OCI-LY7 (cell line): ENCODE results near the gene RFX3. TPM values are rescaled to one million over a fixed set of nuclear protein-coding genes. Genes with fewer than 3 reads are reported as not detected.

Experiments
- BruUV-seq: library from RNA; stranded (reverse); fragments of 400-500 nt; replicated peaks from 2 replicates; lab custom pipeline; 2021; lab: Mats Ljungman, UMichigan
- CTCF ChIA-PET: fragments of 300-600 bp; sonication (Branson Sonifier 250); formaldehyde crosslinking; loops from one replicate; lab custom pipeline; 2022; ENCODE audit warnings: antibody characterized with exemption; ENCODE audit not compliant: unreplicated experiment; lab: Charles Lee
- POLR2A ChIA-PET: fragments of 300-600 bp; sonication (Branson Sonifier 250); formaldehyde crosslinking; loops from one replicate; lab custom pipeline; 2022; ENCODE audit warnings: antibody characterized with exemption; lab: Charles Lee
- DNase-seq: peaks from one replicate; pipeline ENCODE4 v3.0.0-alpha.2; 2015; ENCODE audit warnings: low spot score
- H2AFZ ChIP-seq: fragments of 200-600 bp; sonication (generic), shearing (Covaris generic); 2 replicates; pipeline ENCODE4 v1.6.1; 2014; ENCODE audit warnings: mild to moderate bottlenecking, antibody characterized with exemption, low read length, moderate library complexity
- H3K27ac ChIP-seq: fragments of 200-600 bp; sonication (generic); 2 replicates; pipeline ENCODE4 v1.5.1; 2014; ENCODE audit warnings: mixed run types, low read depth, mild to moderate bottlenecking, moderate library complexity, low read length, inconsistent platforms; ENCODE audit not compliant: poor library complexity, severe bottlenecking
- H3K36me3 ChIP-seq: fragments of 200-600 bp; sonication (generic); 2 replicates; pipeline ENCODE4 v1.6.1; 2014; ENCODE audit warnings: mild to moderate bottlenecking, antibody characterized with exemption, low read length, moderate library complexity, mixed read lengths; ENCODE audit not compliant: insufficient read depth
- H3K4me1 ChIP-seq: fragments of 200-600 bp; sonication (generic); 2 replicates; pipeline ENCODE4 v1.5.1; 2014; ENCODE audit warnings: mild to moderate bottlenecking, low read length; ENCODE audit not compliant: insufficient read depth, poor library complexity, severe bottlenecking
- H3K4me2 ChIP-seq: fragments of 200-600 bp; sonication (generic); 2 replicates; pipeline ENCODE4 v1.6.1; 2014; ENCODE audit warnings: mild to moderate bottlenecking, low read length
- H3K4me3 ChIP-seq: fragments of 200-600 bp; sonication (generic); 2 replicates; pipeline ENCODE4 v1.5.1; 2014; ENCODE audit warnings: mild to moderate bottlenecking, low read depth, low read length; ENCODE audit not compliant: poor library complexity, severe bottlenecking
- H3K79me2 ChIP-seq: fragments of 200-600 bp; sonication (generic); 2 replicates; pipeline ENCODE4 v1.6.1; 2016; ENCODE audit warnings: low read depth, mild to moderate bottlenecking, low read length, moderate library complexity, mixed read lengths; ENCODE audit not compliant: insufficient read depth
- H3K9me2 ChIP-seq: fragments of 200-600 bp; sonication (generic); 2 replicates; pipeline ENCODE4 v1.6.1; 2016; ENCODE audit warnings: mild to moderate bottlenecking, low read length, mixed read lengths; ENCODE audit not compliant: insufficient read depth
- H3K9me3 ChIP-seq: fragments of 200-600 bp; sonication (generic); 2 replicates; pipeline ENCODE4 v1.6.1; 2014; ENCODE audit warnings: mild to moderate bottlenecking, mixed run types, low read length, mixed read lengths
- H4K20me1 ChIP-seq: fragments of 200-600 bp; sonication (generic); 2 replicates; pipeline ENCODE4 v1.6.1; 2014; ENCODE audit warnings: mild to moderate bottlenecking, antibody characterized with exemption, low read length, moderate library complexity, mixed read lengths; ENCODE audit not compliant: insufficient read depth
- EZH2phosphoT487 ChIP-seq: fragments of 200-600 bp; sonication (generic); IDR thresholded peaks from 2 replicates; pipeline ENCODE4 v1.6.1; 2018; ENCODE audit warnings: low read depth, borderline replicate concordance, mild to moderate bottlenecking, mixed run types, antibody characterized with exemption, low read length, moderate library complexity, mixed read lengths
- intact Hi-C: fragments of 100-400 bp; cut with micrococcal nuclease; formaldehyde crosslinking; loops from one replicate; pipeline ENCODE4 v1.10.0; 2022; ENCODE audit not compliant: unreplicated experiment
- total RNA-seq, 2 experiments: library from RNA; depleted of rRNA in 1 of 2; stranded (reverse); fragments of >200 nt in 1 of 2; shearing (Covaris generic) in 1 of 2; gene quantifications; 2 replicates each; pipeline ENCODE4 v1.2.3, GENCODE V29; 2014 to 2022
- TF ChIP-seq, protein P1 (sequence below): fragments of 200-600 bp; sonication (generic); conservative IDR thresholded peaks from 2 replicates; pipeline ENCODE4 v1.5.1; 2014; ENCODE audit warnings: mild to moderate bottlenecking, antibody characterized with exemption, low read length, moderate library complexity, mixed read lengths

Gene RFX3
- total RNA-seq, 2 experiments from 2014 or later = 6.9 to 18.1 TPM

DNA sequence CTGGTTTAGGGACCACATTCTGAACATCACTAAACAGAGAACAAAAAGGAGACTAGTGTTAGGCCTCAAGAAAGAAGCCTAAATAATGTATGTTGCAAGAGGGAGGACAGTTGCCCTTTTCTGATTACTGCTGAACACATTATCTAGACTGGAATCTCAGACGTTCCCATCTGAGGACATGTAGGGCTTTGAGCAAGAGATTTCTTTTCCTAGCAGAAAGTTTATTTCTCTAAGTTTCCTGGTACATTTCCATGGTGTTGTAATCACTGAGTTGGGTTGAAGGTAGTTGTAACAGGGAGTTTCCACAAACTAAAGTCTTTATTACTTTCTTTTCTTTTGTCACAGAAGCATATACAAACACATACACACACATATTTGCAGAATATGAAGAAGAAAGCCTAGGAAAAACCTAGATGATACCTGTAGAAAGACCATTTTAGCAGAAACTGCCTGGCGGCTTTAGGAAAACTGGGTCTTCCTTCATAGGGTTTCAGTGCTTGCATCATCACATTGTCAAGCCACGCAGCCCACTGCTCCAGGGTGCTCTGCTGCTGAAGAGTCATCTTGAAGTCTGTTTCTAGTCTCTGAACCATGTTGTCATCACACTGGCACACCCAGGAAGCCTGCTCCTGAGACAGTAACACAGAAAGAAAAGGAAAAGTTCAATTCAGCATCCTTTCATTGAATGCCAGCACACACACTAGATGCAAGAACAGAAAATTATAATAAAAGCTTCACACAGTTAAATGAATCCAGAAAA, 269.1 kb downstream of the RFX3 start:
- Histone ChIP-seq H3K4me1 (no peaks in the 10 kb centered on the region), H3K9me2 (no peaks in the 10 kb centered on the region), H3K4me2 (no peak overlapping the region), H3K4me3 (no peak overlapping the region), H3K79me2 (no peaks in the 10 kb centered on the region), H4K20me1 (no peaks in the 10 kb centered on the region), H2AFZ (no peak overlapping the region), H3K9me3 (no peaks in the 10 kb centered on the region), H3K36me3 (peaks cover 3% of the 10 kb centered on the region; the same call in 1 of the 2 replicates), H3K27ac (no peak overlapping the region)
- no peak for DNase-seq
- POLR2A ChIA-PET = no interaction called here
- no peak for TF ChIP-seq EZH2phosphoT487
- TF ChIP-seq, protein P1, sequence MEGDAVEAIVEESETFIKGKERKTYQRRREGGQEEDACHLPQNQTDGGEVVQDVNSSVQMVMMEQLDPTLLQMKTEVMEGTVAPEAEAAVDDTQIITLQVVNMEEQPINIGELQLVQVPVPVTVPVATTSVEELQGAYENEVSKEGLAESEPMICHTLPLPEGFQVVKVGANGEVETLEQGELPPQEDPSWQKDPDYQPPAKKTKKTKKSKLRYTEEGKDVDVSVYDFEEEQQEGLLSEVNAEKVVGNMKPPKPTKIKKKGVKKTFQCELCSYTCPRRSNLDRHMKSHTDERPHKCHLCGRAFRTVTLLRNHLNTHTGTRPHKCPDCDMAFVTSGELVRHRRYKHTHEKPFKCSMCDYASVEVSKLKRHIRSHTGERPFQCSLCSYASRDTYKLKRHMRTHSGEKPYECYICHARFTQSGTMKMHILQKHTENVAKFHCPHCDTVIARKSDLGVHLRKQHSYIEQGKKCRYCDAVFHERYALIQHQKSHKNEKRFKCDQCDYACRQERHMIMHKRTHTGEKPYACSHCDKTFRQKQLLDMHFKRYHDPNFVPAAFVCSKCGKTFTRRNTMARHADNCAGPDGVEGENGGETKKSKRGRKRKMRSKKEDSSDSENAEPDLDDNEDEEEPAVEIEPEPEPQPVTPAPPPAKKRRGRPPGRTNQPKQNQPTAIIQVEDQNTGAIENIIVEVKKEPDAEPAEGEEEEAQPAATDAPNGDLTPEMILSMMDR = no peak
- no TSS peak for BruUV-seq
- intact Hi-C loops = no loop called here
- CTCF ChIA-PET = no interaction called here

DNA sequence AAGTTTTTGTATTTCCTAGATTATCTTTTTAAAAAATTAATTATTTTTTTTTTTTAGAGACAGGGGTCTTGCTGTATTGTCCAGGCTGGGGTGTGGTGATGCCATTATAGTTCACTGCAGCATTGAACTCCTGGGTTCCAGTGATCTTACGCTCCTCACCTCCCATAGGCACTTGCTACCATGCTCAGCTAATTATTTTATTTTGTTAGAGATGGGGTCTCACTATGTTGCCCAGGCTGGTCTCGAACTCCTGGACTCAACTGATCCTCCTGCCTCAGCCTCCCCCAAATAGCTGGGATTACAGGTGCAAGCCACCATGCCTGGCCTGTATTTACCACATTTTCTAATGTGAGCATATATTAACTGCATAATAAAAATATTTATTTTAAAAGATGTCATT, 274.5 kb downstream of the RFX3 start:
- DNase-seq = no peak
- Histone ChIP-seq H3K79me2 (no peaks in the 10 kb centered on the region), H3K9me2 (no peaks in the 10 kb centered on the region), H3K4me2 (no peak overlapping the region), H4K20me1 (no peaks in the 10 kb centered on the region), H2AFZ (no peak overlapping the region), H3K4me1 (no peaks in the 10 kb centered on the region), H3K36me3 (no peaks in the 10 kb centered on the region; the same call in 1 of the 2 replicates), H3K27ac (no peak overlapping the region), H3K9me3 (no peaks in the 10 kb centered on the region), H3K4me3 (no peak overlapping the region)
- intact Hi-C loops = no loop called here
- POLR2A ChIA-PET = no interaction called here
- CTCF ChIA-PET = no interaction called here
- TF ChIP-seq, protein P1 = no peak
- TF ChIP-seq EZH2phosphoT487 = no peak
- BruUV-seq = no TSS peak

DNA sequence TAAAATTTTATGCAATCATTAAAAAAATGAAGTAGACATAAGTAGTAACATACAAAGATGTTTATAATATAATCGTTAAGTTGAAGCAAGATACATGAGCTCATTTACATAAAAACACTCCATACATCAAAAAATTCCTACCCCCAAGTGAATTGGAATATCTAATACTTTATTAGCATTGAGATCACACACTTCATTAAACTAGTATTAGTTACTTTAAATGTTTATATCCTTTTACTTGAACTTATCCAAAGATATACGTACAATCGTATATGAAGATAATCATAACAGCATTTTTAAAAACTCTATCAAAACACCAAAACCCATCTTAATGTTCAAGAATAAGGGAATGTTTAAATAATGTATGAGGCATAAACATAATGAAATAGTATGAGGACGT, 275.1 kb downstream of the RFX3 start:
- no peak overlapping the region for H2AFZ ChIP-seq
- TF ChIP-seq, protein P1 = no peak
- no peak for TF ChIP-seq EZH2phosphoT487
- CTCF ChIA-PET = no interaction called here
- POLR2A ChIA-PET = no interaction called here
- H3K27ac ChIP-seq = no peak overlapping the region
- H3K4me1 ChIP-seq = no peaks in the 10 kb centered on the region
- H3K4me3 ChIP-seq = no peak overlapping the region
- H4K20me1 ChIP-seq = no peaks in the 10 kb centered on the region
- H3K79me2 ChIP-seq = no peaks in the 10 kb centered on the region
- H3K4me2 ChIP-seq = no peak overlapping the region
- intact Hi-C loops = no loop called here
- no peak for DNase-seq
- no TSS peak for BruUV-seq
- H3K36me3 ChIP-seq = no peaks in the 10 kb centered on the region; the same call in 1 of the 2 replicates
- H3K9me2 ChIP-seq = no peaks in the 10 kb centered on the region
- H3K9me3 ChIP-seq = no peaks in the 10 kb centered on the region
